GM12874 (cell line): ENCODE results near the gene MNT.

Experiments
- CTCF ChIP-seq: IDR thresholded peaks from 2 replicates; pipeline ENCODE4 v1.5.1; 2011; ENCODE audit warnings: low read depth, mild to moderate bottlenecking, control low read depth, low read length, moderate library complexity; ENCODE audit not compliant: insufficient read depth

Gene MNT

GRCh38 chr17:2347805-2348685 lies 52.8 kb downstream of the MNT start:
- TF ChIP-seq CTCF = no peak

- TF ChIP-seq CTCF = no peak
Measured at GRCh38 chr17:2346475-2346874, 54.4 kb downstream of the MNT start.

- no peak for TF ChIP-seq CTCF
Measured at GRCh38 chr17:2344528-2344927, 56.3 kb downstream of the MNT start.

- TF ChIP-seq CTCF = no peak
Measured at GRCh38 chr17:2343421-2343820, 57.4 kb downstream of the MNT start.

- TF ChIP-seq CTCF = no peak
Measured at GRCh38 chr17:2338315-2338657, 62.6 kb downstream of the MNT start.

- TF ChIP-seq CTCF = no peak
Measured at GRCh38 chr17:2337544-2338314, 63.1 kb downstream of the MNT start.

- no peak for TF ChIP-seq CTCF
Measured at GRCh38 chr17:2336852-2337543, 63.9 kb downstream of the MNT start, which contains the start of gene SGSM2. TSS of gene SGSM2 (plus strand) at chr17:2337501. CDS start at chr17:2337689, 188 bp downstream.
